SH-SY5Y (cell line): ENCODE measurements around the gene MTHFD1L.

Source experiments
- GATA2 ChIP-seq: IDR thresholded peaks from 2 replicates; pipeline ENCODE4 v1.6.1; 2011; ENCODE audit warnings: mild to moderate bottlenecking, low read depth, low read length
- GATA3 ChIP-seq: IDR thresholded peaks from 2 replicates; pipeline ENCODE4 v1.6.1; 2011; ENCODE audit warnings: low read depth, mild to moderate bottlenecking, low read length, moderate library complexity

MTHFD1L gene

GRCh38 chr6:151095538-151096254, 230.2 kb downstream of the MTHFD1L start:
- TF ChIP-seq GATA3 (no peak), GATA2 (no peak)

DNA sequence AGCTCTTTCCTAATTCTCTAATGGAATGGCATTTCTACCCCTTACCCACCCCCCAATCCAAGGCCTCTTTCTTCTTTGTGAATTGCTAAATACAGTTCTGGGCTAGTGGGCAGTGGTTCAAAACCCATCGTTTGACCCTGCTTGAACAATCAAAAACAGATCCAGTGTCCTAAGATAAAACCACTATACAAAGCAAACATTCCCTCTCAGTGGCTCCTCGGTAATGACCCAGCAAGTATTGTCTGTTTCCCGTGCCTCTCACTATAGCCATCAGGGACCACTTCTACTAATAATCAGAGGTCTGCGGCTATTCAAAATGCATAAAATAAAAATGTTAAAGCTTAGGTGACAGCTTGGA, 230.7 kb downstream of the MTHFD1L start:
- TF ChIP-seq GATA3 (no peak), GATA2 (no peak)

- no peak for TF ChIP-seq GATA3
- TF ChIP-seq GATA2: no peak
Measured at GRCh38 chr6:151096691-151097606, 231.4 kb downstream of the MTHFD1L start.

DNA sequence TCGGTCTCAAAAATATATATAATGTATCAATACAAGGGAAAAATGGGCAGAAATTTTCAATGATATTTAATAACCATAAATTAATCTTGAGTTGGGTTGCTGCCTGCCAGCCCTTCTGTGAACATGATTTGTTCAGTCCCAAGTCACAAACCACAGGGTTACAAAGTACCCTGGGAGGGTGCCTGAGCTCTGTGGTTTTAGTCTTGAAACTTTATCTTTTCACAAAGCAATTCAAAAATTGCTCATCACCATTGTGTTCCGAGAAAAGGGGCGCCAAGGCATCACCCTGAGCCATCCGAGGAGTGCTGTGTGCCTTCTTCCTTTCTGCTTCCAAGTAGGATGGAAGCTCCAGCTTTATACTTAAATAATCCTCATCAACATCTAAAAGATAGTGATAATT, 232.7 kb downstream of the MTHFD1L start:
- TF ChIP-seq GATA2: no peak

DNA sequence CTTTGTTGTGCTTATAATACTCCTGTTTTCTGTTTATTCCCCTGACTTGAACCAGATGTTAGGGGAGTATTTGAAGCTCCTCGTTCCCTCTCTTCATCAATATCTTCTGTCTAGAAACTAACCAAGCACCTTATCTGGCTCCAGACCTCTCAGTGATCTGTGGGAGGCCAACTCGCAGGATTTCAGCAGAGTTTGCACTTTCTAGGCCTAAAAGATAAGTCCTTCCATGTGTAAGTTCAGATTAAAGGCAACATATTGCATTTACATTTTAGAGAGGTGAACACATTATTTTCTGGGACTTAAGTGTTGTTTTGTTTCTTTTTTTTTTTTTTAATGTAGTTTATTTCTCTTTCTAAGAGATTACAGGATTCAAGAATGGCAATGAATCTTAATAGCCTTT, 234.8 kb downstream of the MTHFD1L start:
- no peak for TF ChIP-seq GATA3
- no peak for TF ChIP-seq GATA2

DNA sequence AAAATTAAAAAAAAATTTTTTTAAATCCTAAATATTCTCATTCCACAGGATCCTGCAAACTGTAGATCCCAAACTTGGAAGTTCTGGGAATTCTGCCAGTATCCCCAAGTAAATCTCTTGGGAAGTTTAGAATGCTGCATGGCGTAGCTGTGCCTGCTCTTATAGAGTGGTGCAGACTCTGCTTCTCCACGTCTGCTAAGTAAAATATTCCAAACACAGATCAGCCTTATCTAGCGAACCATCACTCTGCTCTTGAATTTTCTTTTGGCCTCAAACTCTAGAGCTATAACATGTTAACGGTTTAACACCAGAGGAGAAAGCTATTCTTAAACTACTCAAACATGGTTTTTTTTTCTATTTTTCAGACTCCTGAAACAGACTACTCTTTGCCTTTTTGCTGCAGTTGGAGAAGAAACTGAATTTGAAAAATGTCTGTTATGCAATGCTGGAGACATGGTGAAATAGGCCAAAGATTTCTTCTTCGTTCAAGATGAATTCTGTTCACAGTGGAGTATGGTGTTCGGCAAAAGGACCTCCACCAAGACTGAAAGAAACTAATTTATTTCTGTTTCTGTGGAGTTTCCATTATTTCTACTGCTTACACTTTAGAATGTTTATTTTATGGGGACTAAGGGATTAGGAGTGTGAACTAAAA, 235.8 kb downstream of the MTHFD1L start:
- TF ChIP-seq GATA3: no peak
- TF ChIP-seq GATA2: peak; percentile 25; the same call in 1 of the 2 replicates

- TF ChIP-seq GATA3 (no peak), GATA2 (no peak)
Measured at GRCh38 chr6:151101816-151102694, 236.6 kb downstream of the MTHFD1L start.

DNA sequence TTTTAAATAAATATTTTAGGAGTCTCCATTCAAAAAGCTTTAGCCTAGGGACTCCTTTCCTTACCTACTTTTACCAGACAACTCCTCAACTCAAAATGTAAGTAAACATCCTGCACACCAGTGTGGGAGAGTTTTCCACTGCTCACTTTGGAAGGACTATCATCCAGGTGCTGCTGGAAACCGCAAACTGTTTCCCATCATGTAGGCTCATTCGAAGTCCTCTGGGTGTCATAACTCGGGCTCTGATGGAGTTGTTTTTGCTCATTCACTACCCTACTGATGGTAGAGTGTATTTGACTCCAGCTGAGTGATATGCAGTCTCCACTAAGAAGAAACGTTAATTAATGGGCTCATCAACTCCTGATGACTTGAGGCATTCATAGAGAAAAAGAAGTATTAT, 237.8 kb downstream of the MTHFD1L start:
- no peak for TF ChIP-seq GATA3
- no peak for TF ChIP-seq GATA2

- no peak for TF ChIP-seq GATA3
- no peak for TF ChIP-seq GATA2
Measured at GRCh38 chr6:151107897-151108427, 242.5 kb downstream of the MTHFD1L start.

GRCh38 chr6:151108548-151108947, 243.0 kb downstream of the MTHFD1L start:
- no peak for TF ChIP-seq GATA3

DNA sequence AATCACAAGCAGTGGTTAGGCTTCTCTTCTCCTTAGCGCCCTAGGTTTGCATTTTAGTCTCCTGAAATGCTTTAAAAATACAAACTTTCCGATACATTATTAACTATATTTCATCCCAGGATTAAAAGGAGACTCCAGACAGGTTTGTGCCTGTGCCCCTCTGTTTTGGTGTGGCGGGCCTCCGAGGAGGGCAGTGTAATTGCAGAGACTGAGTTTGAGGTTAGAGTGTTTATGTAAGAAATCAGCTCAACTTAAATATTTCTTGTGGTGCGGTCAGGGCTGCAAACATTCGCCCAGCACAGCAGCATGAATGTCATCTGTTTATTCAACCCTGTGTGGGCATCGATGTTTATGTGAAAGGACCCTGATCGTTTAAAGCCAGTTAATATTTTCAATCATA, 243.9 kb downstream of the MTHFD1L start:
- TF ChIP-seq GATA3 (no peak), GATA2 (no peak)

- TF ChIP-seq GATA2: no peak
- TF ChIP-seq GATA3: no peak
Measured at GRCh38 chr6:151109869-151110575, 244.5 kb downstream of the MTHFD1L start.

- TF ChIP-seq GATA2 (no peak), GATA3 (no peak)
Measured at GRCh38 chr6:151110576-151110905, 245.0 kb downstream of the MTHFD1L start.

- TF ChIP-seq GATA3 (peak; percentile 82), GATA2 (peak; percentile 89)
Measured at GRCh38 chr6:151111670-151112069, 246.2 kb downstream of the MTHFD1L start.
